Ecto neural progenitor cell (in vitro differentiated cells): ENCODE results near the gene SLC50A1.
"Not testable (repeated sequence)": the region's sequence is repeated elsewhere in the genome, so short reads cannot be mapped to it uniquely, and the experiment has no call there.

Experiments used
- DNase-seq: peaks from one replicate; pipeline ENCODE4 v3.0.0-alpha.2; 2018; ENCODE audit warnings: low spot score

Gene SLC50A1

DNA sequence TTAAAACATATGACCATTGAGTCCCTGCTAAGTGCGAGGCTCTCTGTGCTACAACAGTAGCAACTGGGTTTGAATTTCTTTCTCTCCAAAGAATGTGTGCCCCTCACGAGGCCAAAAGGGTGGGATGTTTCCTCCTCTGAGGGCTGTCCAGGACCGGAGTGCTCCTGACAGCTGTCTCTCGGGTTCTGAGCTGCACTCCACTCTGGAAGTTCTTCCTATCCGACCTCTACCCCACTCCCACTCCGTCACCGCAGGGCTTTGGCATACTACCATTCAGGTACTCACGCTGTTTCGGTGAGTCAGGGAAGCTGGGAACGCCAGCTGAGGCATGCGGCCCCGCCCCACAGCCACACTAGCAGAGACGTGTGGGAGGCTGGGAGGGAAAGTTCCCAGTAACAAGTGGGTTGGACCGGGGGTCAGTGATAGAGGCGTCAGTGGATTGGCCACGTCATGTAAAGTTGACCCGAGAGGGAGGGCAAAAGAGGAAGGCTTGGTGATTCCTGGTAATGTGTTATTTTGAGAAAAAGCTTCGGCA lies 705 bp upstream of the SLC50A1 start:
- DNase-seq, result peak; percentile 71

DNA sequence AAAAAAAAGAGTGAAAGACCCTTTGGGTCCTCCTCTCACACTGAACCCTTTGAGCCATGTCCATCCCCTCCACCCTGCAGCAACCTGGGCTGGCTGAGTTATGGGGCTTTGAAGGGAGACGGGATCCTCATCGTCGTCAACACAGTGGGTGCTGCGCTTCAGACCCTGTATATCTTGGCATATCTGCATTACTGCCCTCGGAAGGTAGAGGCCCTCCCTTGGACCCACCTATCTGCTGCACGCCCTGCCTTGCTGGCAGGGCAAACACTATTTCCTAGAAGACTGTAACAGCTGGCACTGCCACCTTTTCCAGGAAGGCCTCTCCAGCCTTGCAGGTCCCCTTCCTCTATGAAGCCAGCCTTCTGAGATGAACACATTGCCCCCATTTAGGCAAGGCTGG lies 1.1 kb downstream of the SLC50A1 start:
- DNase-seq, result no peak

GRCh38 chr1:155137154-155137949 lies 1.7 kb downstream of the SLC50A1 start:
- DNase-seq, result no peak

- peak; percentile 91 for DNase-seq
Observed at GRCh38 chr1:155139895-155140629, 4.4 kb downstream of the SLC50A1 start, which contains the start of gene DPM3. DPM3 (minus strand) TSS chr1:155140531; CDS start chr1:155140240, 291 bp downstream.

GRCh38 chr1:155140630-155140953 lies 4.9 kb downstream of the SLC50A1 start:
- no peak for DNase-seq

GRCh38 chr1:155141749-155142148 lies 6.1 kb downstream of the SLC50A1 start:
- DNase-seq, result no peak

DNA sequence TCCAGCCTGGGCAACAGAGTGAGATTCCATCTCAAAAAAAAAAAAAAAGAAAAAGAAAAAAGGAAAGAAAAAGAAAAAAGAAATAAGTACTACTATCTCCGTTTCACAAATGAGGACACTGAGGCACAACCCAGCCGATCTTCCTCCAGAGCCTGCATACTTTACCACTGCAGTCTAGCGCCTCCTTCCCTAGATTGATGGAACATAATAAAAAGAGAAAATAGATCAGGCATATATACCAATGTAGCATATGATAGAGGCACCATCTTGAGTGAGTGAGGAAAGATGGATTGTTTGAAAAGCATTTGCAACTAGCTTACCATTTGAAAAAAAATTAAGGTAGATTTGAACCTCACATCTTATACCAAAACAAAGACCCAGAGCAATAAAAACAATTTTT lies 9.8 kb downstream of the SLC50A1 start:
- DNase-seq, result no peak

DNA sequence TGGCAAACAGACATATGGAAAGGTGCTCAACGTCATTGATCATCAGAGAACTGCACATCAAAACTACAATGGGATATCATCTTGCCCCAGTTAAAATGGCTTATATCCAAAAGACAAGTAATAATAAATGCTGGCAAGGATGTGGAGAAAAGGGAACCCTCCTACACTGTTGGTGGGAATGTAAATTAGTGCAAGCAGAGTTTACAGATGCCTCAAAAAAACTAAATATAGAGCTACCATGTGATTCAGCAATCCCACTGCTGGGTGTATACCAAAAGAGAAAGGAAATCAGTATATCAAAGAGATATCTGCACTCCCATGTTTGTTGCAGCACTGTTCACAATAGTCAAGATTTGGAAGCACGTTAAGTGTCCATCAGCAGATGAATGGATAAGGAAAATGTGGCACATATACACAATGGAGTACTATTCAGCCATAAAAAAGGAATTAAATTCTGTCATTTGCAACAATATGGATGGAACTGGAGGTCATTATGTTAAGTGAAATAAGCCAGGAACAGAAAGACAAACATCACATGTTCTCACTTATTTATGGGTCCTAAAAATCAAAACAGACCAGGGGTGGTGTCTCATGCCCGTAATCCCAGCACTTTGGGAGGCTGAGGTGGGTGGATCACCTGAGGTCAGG lies 20.5 kb downstream of the SLC50A1 start:
- DNase-seq, result not testable (repeated sequence)

DNA sequence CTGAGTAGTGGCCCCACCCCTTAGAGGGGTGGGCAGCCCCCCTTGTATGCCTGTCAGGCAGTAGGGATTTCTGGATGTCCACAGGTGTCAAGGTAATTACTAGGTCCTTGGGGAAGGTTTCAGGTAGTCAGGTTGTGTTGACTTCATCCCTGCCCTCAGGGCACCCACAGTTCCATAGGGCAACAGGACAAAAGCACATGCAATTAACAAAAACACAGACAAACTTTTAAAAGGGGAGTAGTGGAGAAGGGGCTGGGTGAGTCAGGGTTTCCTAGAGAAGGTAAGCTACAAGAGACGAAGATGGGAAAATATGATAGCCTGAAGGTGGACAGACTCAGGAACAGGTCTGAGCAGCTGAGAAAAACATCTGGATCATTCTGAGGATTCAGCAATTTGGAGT lies 23.3 kb downstream of the SLC50A1 start:
- DNase-seq, result no peak

GRCh38 chr1:155160128-155160527 lies 24.5 kb downstream of the SLC50A1 start:
- DNase-seq, result no peak

DNA sequence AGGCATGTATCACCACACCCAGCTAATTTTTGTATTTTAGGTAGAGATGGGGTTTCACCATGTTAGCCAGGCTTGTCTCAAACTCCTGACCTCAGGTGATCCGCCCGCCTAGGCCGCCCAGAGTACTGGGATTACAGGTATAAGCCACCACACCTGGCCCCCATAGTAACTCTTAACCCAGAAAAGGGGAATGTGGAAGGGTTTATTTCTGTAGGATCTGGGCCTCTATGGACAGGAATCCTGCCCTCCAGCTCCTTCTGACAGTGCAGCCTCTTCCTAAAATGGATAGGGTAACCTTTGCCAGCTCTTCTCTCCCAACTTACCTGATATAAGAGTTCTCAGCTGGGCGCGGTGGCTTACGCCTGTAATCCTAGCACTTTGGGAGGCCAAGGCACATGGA lies 27.0 kb downstream of the SLC50A1 start:
- not testable (repeated sequence) for DNase-seq

- DNase-seq, result not testable (repeated sequence)
Observed at GRCh38 chr1:155163785-155164184, 28.1 kb downstream of the SLC50A1 start.

- not testable (repeated sequence) for DNase-seq
Observed at GRCh38 chr1:155164625-155165024, 29.0 kb downstream of the SLC50A1 start.

DNA sequence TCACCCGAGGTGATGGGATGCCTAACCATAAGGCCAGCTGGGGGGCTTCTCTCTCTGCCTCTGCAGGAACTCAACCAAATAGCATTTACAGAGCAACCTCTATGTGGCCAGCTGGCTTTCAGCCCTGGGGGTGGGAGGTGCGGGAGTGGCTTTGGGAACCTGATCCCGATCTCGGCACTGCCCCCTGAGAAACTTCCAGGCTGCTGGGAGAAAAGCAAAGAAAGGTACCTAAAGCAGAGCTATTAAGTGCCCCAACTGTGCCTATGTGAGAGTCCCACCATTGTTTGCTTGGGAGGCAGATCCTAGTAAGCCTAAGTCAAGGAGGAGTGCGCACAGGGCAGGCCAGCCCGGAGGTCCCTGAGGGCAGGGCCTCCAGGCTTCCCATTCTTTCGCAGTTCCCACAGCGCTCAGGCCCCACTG lies 30.4 kb downstream of the SLC50A1 start:
- peak; percentile 73 for DNase-seq

DNA sequence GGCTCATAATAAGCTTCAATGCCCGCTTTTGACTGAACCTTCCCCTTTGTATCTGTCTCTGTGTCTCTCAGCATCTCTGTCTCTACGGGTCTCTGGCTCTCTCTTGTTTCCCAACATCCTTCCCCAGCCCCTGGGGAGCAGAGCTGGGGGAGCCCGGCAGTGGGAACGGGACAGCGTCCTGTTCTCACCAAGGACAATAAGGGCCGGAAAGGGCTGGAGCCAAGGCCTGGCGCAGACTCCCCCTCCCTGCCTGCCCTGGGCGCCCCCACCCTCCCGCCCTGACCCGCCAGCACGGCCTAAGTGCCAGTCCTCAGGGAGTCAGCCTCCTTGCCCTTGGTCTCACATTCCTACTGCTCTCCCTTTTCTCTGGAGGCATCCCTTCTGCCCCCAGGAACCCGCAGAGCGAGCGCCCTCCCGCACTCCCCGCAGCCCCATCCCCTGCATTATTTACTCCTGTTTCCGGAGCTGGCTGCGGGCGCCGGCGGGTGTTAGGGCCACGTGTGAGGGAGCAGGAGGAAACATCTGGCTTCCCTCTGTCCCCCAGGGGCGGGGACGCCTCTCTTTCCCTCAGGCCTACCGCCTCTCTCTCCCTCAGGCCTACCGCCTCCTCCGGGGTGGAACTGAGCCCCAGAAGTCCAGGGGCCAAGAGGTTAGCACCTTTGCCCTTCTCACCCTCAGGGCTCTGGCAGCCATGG lies 31.0 kb downstream of the SLC50A1 start:
- DNase-seq, result peak; percentile 80

DNA sequence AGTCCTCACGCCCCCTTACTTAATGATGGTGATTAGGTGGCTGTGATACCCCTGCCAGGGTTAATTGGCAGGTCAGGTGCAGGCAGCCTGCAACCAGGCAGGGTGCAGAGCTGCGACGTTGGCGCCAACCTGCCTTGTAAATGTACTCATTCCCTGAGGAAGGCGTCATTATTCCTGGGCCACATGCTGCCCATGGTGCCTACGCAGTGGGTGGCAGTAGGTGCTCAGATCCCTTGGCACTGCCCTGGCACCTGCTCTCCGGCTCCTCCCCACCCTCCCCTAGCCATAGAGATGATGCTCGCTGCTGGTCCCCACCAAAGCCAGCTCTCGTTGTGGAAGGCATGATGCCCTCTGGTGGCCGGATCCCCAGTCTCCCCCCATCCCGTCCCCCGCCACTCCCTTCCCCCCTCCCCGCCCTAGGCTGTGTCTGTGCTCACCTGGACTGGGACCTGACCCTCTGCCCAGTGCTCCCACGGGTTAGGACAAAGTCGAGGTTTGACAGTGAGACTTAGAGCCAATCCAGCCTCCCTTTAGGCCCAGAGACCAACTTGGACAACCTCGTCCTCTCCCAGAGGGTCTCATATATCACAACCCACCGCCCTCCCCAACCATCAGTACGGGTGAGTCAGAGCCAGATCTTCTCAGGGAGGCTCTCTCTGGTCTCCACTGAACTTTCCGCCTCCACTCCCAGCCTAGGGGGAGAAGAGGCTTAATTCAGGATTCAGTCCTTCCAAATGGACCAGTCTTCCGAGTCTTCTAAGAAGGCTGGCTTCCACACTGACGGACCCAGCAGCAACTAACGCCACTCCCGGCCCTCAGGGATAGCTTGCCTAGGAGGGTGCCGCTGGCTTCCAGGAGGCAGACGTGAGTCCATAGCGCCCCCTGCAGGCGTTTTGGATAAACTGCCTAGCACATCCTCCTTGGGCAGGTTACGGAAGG lies 31.8 kb downstream of the SLC50A1 start:
- peak; percentile 93 for DNase-seq

DNA sequence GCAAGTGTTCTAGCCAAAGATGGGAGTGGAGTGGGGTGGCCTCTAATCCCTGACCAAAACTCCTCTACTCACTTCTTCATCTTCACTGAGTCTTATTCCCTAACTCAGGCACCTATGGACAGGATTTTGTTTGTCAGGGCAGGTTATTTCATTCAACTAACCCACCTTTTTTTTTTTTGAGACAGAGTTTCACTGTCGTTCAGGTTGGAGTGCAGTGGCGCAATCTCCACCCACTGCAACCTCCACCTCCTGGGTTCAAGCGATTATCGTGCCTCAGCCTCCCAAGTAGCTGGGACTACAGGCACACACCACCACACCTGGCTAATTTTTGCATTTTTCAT lies 32.4 kb downstream of the SLC50A1 start:
- DNase-seq, result not testable (repeated sequence)

DNA sequence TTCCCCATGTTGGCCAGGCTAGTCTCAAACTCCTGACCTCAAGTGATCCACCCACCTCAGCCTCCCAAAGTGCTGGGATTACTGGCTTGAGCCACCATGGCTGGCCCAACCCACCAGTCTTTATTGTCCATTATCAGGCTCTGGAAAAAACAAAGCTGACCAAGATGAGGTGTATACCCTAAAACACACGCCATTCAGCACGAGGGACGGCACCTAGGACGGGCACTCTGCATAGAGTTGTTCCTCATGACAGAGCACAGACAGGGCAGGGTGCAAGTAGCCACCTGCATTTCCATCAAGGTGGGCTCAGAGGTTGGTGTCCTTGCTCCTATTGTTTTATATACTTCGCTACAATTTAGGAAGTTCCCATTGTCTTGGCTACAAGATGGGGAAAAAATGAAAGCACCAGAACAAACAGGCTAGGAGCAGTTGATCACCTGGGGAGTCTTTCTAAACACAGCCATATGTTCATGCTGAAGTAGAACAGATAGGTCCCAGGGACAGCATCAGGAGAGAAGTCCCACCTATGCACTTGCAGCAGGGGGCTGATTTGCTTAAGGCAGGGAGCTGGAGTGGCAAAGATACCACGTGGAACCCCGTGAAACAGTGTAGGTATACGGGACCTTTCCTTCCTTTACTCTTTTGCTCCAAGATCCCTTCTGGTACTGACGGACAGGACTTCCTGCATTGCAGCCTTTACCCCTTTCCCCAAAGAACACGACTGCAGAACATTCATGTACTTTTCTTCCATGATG lies 33.0 kb downstream of the SLC50A1 start:
- DNase-seq, result peak; percentile 37

- DNase-seq, result no peak
Observed at GRCh38 chr1:155169541-155169940, 33.9 kb downstream of the SLC50A1 start.

DNA sequence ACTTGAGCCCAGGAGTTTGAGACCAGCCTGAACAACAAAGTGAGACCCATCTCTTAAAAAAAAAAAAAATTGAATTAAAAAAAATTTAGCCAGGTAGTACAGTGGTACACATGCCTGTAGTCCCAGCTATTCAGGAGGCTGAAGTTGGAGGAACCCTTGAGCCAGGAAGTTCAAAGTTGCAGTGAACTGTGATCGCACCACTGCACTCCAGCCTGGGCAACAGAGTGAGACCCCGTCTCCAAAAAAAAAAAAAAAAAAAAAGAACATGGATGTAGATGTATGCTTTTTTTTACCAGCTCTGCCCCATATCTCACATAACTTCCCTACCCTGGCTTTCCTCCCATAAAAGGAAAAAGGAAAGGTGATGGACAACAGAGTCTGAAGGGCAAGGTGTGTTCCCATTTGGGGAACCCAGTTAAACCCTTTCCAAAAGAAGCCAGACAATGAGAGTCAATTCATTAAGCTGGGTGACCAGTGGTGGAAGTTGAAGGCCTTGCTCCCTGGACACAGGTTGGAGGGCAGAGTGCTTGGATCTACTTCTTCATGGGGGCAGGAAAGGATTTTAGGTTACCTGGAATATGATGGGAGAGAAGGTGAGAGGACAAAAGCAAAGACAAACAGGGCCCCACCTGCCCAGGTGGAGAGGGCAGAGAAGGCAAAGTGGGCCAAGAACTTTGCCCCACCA lies 34.6 kb downstream of the SLC50A1 start:
- peak; percentile 16 for DNase-seq
